Measurements from ENCODE around the gene LEKR1.

Gene LEKR1

DNA sequence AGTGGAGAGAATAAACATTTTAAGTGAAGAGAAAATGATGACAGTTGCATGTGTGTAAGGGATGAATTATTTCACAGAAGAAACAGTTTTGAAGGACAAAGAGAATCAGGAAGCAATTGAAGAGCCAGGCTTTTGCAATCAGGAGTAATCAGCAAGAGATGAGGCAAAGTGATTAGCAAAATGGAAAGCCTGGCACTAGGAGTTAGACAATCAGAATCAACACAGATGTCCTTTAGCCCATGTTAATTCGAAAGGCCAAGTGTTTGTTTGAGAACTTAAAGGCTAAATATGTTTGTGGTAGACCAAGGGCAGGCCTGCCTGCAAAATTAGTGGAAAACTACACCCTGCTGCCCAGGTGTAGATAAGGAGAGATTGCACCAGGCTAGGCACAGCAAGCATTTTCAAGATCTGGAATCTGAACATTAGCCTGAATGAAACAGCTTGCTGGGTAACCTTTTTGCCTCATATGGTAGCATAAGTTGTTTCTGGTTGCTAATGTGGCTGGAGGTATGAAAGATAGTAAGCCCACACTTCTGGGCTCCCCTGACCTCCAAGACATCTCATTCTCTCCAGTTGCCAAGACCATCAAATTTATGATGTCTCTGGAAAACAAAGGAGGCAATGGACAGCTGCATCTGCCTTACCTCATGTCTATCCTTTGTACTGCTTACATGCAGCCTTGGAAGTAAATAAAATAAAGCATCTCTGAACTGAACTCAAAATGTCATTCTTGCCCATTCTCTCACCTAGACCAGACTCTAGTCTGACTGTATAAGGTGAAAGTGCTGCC is 22.0 kb upstream of the LEKR1 start:
- no peak for DNase-seq (ENCODE audit: low spot score)
- TF ChIP-seq, protein P1, sequence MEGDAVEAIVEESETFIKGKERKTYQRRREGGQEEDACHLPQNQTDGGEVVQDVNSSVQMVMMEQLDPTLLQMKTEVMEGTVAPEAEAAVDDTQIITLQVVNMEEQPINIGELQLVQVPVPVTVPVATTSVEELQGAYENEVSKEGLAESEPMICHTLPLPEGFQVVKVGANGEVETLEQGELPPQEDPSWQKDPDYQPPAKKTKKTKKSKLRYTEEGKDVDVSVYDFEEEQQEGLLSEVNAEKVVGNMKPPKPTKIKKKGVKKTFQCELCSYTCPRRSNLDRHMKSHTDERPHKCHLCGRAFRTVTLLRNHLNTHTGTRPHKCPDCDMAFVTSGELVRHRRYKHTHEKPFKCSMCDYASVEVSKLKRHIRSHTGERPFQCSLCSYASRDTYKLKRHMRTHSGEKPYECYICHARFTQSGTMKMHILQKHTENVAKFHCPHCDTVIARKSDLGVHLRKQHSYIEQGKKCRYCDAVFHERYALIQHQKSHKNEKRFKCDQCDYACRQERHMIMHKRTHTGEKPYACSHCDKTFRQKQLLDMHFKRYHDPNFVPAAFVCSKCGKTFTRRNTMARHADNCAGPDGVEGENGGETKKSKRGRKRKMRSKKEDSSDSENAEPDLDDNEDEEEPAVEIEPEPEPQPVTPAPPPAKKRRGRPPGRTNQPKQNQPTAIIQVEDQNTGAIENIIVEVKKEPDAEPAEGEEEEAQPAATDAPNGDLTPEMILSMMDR (IDR thresholded peaks at IDR 0.05; ENCODE audit: borderline replicate concordance, control extremely low read depth, extremely low read depth, insufficient read depth, missing control alignments), result no peak
- in situ Hi-C loops (cut with MboI; ENCODE audit: low sequenced_read_pairs, unreplicated experiment), result loop anchor here (25.0 kb wide), 1 partner anchor 267 kb away; no protein-coding TSS in a partner anchor

DNA sequence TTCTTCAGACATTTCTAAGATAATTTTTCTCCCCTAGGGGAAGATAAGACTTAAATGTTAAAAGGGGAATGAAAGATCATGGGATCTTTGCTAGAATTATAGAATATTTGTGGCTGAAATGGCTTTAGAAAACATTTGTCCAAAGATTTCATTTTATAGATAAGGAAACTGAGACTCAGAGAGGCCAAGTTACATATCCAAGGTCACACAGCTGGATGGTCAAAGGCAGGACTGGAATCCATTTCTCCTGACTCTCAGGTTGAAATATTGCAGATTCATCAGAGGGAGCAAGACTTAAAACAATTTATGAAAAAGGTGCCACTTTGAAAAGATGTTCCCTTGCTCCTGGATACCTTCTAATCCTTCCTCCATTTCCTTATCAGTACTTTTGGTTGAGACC is 19.5 kb upstream of the LEKR1 start:
- no peak for DNase-seq (ENCODE audit: low spot score)
- TF ChIP-seq, protein P1 (IDR thresholded peaks at IDR 0.05; ENCODE audit: borderline replicate concordance, control extremely low read depth, extremely low read depth, insufficient read depth, missing control alignments), result no peak
- in situ Hi-C loops (cut with MboI; ENCODE audit: low sequenced_read_pairs, unreplicated experiment), result loop anchor here (25.0 kb wide), 1 partner anchor 269 kb away; no protein-coding TSS in a partner anchor

DNA sequence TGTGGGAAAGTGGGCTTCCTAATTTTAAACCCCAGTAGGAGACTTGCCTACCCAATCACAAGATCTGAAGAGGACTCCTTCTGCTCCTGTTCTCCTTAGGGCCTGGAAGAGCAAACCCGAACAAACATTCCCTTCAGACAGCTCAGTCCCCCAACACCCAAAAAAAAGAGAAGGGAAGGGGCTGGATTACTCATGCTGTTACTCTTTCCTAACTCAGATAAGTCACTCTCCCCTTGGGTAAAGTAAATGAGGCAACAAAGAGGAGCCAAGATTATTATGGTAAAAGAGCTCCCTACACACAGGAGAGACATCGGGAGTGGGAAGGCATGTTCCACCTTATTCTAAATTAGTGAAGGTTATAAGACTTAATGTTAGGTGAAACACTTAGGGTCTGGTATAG is 18.1 kb upstream of the LEKR1 start:
- in situ Hi-C loops (cut with MboI; ENCODE audit: low sequenced_read_pairs, unreplicated experiment), result loop anchor here (25.0 kb wide), 1 partner anchor 271 kb away; no protein-coding TSS in a partner anchor
- TF ChIP-seq, protein P1 (IDR thresholded peaks at IDR 0.05; ENCODE audit: borderline replicate concordance, control extremely low read depth, extremely low read depth, insufficient read depth, missing control alignments), result no peak
- no peak for DNase-seq (ENCODE audit: low spot score)

DNA sequence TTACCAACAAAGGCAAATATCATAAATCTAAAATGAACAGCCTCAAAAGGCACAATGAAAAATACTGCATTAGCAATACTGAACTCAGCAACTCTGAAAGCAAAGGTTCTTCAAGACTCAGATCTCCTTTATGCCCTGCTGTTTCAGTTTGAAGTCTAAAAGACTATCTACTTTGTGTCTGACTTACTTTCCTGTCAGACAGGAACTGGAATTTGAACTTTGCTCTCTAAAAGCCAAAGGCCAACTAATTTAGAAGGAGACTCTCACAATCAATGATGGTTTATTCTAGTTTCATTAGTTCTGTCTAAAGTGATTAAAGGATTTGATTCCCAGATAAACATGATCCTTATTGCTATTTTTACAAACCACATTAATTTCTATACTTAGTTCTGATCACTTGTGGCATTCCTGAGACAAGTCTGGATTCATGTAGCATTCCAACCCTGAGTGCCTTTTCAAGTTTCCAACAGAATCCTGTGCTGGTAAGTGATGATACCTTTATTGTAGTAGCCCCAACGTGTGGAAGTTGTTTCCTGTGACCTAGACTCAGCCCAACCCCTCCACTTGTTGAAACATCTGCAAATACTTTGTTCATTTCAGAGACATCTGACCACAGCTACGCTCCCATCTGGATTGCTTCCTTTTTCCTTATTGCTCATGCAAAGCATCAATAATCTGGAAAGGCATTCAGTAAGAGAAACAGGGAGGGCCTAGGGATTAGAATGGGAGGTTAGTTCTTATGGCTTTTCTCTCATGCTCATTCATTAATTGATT is 14.9 kb upstream of the LEKR1 start:
- DNase-seq (ENCODE audit: low spot score), result no peak
- in situ Hi-C loops (cut with MboI; ENCODE audit: low sequenced_read_pairs, unreplicated experiment), result loop anchor here (10.0 to 25.0 kb wide), 2 partner anchors 126 to 274 kb away; no protein-coding TSS in a partner anchor
- TF ChIP-seq, protein P1 (IDR thresholded peaks at IDR 0.05; ENCODE audit: borderline replicate concordance, control extremely low read depth, extremely low read depth, insufficient read depth, missing control alignments), result no peak

DNA sequence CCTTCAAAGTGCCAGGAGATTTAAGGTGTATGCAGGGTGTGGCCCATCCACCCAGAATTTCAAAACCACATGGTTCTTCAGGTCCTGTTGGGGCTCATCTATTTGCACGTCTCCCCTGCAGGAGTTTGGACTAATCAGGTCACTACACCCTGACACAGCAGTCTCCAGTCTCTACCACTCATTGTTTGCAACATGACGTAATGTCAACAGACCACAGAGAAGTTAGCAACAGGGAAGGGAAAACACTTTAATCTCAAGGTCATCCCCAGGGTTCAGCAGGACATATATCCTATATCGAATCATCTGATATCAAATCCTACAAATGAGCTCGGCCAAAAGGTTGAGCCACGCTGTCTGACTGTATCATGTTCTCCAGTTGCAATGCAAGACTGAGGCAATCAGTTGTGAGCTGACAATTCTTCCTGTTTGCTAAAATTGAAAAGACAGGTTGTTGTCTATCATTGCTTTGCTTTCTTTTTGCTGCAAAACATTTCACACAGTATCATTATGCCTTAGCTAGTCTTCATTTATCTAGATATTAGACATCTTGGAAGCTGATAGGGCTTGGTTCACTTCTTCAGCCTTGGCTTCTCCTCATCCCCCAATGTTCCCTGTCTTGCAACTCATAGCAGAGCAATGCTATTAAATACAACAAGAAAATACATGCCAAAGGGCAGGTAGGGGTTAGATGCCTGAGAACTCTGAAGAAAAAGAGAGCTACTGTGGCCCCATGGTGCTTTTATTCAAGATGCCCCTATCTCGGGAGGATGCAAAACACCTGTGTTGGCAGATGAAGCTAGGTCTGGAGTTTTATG is 13.4 kb upstream of the LEKR1 start:
- TF ChIP-seq, protein P1 (IDR thresholded peaks at IDR 0.05; ENCODE audit: borderline replicate concordance, control extremely low read depth, extremely low read depth, insufficient read depth, missing control alignments), result no peak
- DNase-seq (ENCODE audit: low spot score), result peak; percentile 44
- in situ Hi-C loops (cut with MboI; ENCODE audit: low sequenced_read_pairs, unreplicated experiment), result loop anchor here (10.0 to 25.0 kb wide), 2 partner anchors 128 to 275 kb away; no protein-coding TSS in a partner anchor

DNA sequence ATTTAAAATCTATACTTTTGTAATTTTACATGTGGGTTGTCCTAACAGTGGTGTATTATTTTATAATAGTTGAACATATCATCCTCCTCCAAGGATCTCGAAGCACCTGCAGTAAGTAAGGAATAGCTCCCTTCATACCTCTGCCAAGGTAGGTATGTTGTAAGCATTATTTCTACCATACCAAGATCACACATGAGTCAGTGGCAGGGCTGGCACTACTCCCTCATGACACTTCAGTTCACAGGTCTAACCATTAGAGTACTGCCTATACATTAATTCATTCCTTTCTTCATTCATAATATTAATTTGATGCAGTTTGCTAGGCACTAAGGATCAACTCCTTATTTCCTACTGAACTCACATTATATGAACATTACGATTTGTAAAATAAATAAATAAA is 11.9 kb upstream of the LEKR1 start:
- DNase-seq (ENCODE audit: low spot score), result no peak
- TF ChIP-seq, protein P1 (IDR thresholded peaks at IDR 0.05; ENCODE audit: borderline replicate concordance, control extremely low read depth, extremely low read depth, insufficient read depth, missing control alignments), result no peak
- in situ Hi-C loops (cut with MboI; ENCODE audit: low sequenced_read_pairs, unreplicated experiment), result loop anchor here (10.0 to 25.0 kb wide), 2 partner anchors 129 to 277 kb away; no protein-coding TSS in a partner anchor
